Measurements from ENCODE around the gene HAND1.

The HAND1 gene

GRCh38 chr5:154503698-154504039, 25.6 kb upstream of the HAND1 start:
- no peak for DNase-seq

- DNase-seq, result no peak
Observed at GRCh38 chr5:154502180-154502579, 24.2 kb upstream of the HAND1 start.

GRCh38 chr5:154501566-154501965, 23.5 kb upstream of the HAND1 start:
- DNase-seq, result no peak

- DNase-seq, result no peak
Observed at GRCh38 chr5:154498994-154499393, 21.0 kb upstream of the HAND1 start.

- no peak for DNase-seq
Observed at GRCh38 chr5:154498591-154498990, 20.6 kb upstream of the HAND1 start.

- DNase-seq, result no peak
Observed at GRCh38 chr5:154494036-154494435, 16.0 kb upstream of the HAND1 start.

GRCh38 chr5:154493274-154493673, 15.2 kb upstream of the HAND1 start:
- no peak for DNase-seq

- no peak for DNase-seq
Observed at GRCh38 chr5:154491941-154492340, 13.9 kb upstream of the HAND1 start.

GRCh38 chr5:154487541-154487940, 9.5 kb upstream of the HAND1 start:
- no peak for DNase-seq

- DNase-seq, result no peak
Observed at GRCh38 chr5:154486427-154486866, 8.4 kb upstream of the HAND1 start.

GRCh38 chr5:154485850-154486426, 7.9 kb upstream of the HAND1 start:
- DNase-seq, result no peak

GRCh38 chr5:154485096-154485491, 7.1 kb upstream of the HAND1 start:
- no peak for DNase-seq

- DNase-seq, result no peak
Observed at GRCh38 chr5:154484393-154485095, 6.5 kb upstream of the HAND1 start.

GRCh38 chr5:154483654-154484392, 5.8 kb upstream of the HAND1 start:
- DNase-seq, result no peak

GRCh38 chr5:154482528-154483449, 4.8 kb upstream of the HAND1 start:
- DNase-seq, result no peak

- no peak for DNase-seq
Observed at GRCh38 chr5:154481584-154482381, 3.8 kb upstream of the HAND1 start.

GRCh38 chr5:154480847-154481246, 2.8 kb upstream of the HAND1 start:
- no peak for DNase-seq

- no peak for DNase-seq
Observed at GRCh38 chr5:154479944-154480750, 2.1 kb upstream of the HAND1 start.

- DNase-seq, result no peak
Observed at GRCh38 chr5:154479160-154479943, 1.3 kb upstream of the HAND1 start.

GRCh38 chr5:154478752-154479159, 729 bp upstream of the HAND1 start:
- no peak for DNase-seq
